NCI-H146 (cell line): ENCODE results near the gene MAP2K2.

Experiments
- DNase-seq: peaks from one replicate; lab custom pipeline; 2025; lab: John Stamatoyannopoulos, UW

MAP2K2 gene

GRCh38 chr19:4043966-4044715 lies 79.8 kb downstream of the MAP2K2 start:
- no peak for DNase-seq

GRCh38 chr19:4043401-4043800 lies 80.5 kb downstream of the MAP2K2 start:
- DNase-seq, result no peak

GRCh38 chr19:4042731-4043082 lies 81.2 kb downstream of the MAP2K2 start:
- DNase-seq, result no peak

- no peak for DNase-seq
Measured at GRCh38 chr19:4042064-4042730, 81.7 kb downstream of the MAP2K2 start.
